H1 (cell line): Measurements from ENCODE around the gene ADAM12. TPM values are rescaled to one million over a fixed set of nuclear protein-coding genes. Genes with fewer than 3 reads are reported as not detected.

Experiments
- ASH2L ChIP-seq: fragments of 200-600, 300-600 bp; sonication (generic); IDR thresholded peaks from one replicate; pipeline ENCODE4 v1.7.1; 2017; ENCODE audit warnings: low read length
- CEBPB ChIP-seq: IDR thresholded peaks from 2 replicates; pipeline ENCODE4 v1.6.1; 2012; ENCODE audit warnings: low read depth, low read length
- CHD7 ChIP-seq: fragments of 300-600 bp; sonication (generic); IDR thresholded peaks from 2 replicates; pipeline ENCODE4 v1.7.1; 2012; ENCODE audit warnings: low read length, moderate library complexity, mild to moderate bottlenecking, inconsistent platforms; ENCODE audit not compliant: insufficient replicate concordance
- CTBP2 ChIP-seq: IDR thresholded peaks from 2 replicates; pipeline ENCODE4 v1.7.0; 2011; ENCODE audit warnings: borderline replicate concordance, mild to moderate bottlenecking, moderate library complexity, mixed read lengths, low read length; ENCODE audit not compliant: insufficient read depth, insufficient read length
- RXRA ChIP-seq: IDR thresholded peaks from 2 replicates; pipeline ENCODE4 v1.6.1; 2011; ENCODE audit warnings: low read depth, mild to moderate bottlenecking, low read length, moderate library complexity; ENCODE audit not compliant: insufficient read depth
- SP1 ChIP-seq: IDR thresholded peaks from 2 replicates; pipeline ENCODE4 v1.6.1; 2011; ENCODE audit warnings: low read depth, low read length
- polyA plus RNA-seq, 7 experiments: library from polyadenylated mRNA; depleted of rRNA in 3 of 7; stranded (reverse) in 5 of 7; unstranded in 2 of 7; fragments of >200 nt in 5 of 7; fragments of 200-250 nt in 2 of 7; gene quantifications; 1 replicate in 5 of 7; 2 replicates in 1 of 7; 4 replicates in 1 of 7; pipeline versions ENCODE4 v1.2.1 to v1.2.3, GENCODE V29; 2011 to 2013; ENCODE audit warnings: missing spikeins in 2 of 7, mixed read lengths in 2 of 7
- total RNA-seq: library from RNA; stranded (reverse); fragmentation: NEBNext Ultra II Directional; extraction: Animal tissue kit (Norgen Biotek cat#: 25700); gene quantifications from 2 replicates; pipeline ENCODE4 v1.2.1, GENCODE V29; 2021

ADAM12 gene
- total and polyA plus RNA-seq, 2 of the 8 experiments (the other 6 are each of a cell fraction or from before 2014, with no cell fraction given), result 0.07 to 0.17 TPM

DNA sequence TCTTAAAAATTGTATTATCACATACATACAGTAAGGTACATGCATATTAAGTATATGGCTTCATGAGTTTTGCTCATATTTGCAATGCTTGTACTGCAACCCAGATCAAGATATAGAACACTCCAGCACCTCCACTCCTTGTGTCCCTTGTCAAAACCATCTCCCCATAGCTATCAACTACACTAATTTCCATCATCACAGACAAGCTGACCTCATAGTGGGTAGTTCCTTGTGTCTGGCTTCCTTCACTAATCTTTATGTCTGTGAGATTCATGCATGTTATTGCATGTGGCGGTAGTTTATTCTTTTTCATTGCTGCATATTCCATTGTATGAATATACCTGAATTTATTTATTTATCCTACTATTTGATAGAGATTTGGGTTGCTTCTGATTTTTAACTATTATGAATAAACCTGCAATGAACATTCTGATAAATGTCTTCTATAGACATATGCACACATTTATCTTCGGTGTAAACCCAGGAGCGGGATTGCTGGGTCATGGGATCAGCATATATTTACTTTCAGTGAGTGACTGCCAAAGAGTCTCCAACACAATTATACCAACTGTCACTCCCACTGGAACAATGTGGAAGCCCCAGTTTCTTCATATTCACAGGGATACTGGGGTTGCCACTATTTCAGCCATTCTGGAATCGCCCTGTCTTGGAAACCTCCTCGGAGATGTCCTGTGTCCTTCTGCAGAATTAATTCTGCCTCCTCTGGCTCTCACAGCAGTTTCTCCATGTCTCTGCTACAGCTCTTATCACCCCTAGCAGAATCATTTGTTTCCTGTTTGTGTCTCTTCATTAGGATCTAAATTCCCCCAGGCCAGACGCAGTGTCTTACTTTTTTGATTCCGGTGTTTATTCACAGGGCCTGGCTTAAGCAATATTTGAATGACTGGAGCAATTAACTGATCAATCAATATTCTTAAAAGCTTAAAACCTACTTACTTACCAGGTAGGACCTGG, 14.7 kb upstream of the ADAM12 start (continued):
- TF ChIP-seq RXRA (no peak), CHD7 (no peak), ASH2L (no peak), CEBPB (no peak), SP1 (no peak), CTBP2 (no peak)
